GM12878 (cell line): Measurements from ENCODE around the gene CCDC15. TPM values are rescaled to one million over a fixed set of nuclear protein-coding genes. Genes with fewer than 3 reads are reported as not detected.

ENCODE experiments used
- ATAC-seq: fragments of 200-7000 bp; cut with Tn5 transposase; 3 replicates; pipeline ENCODE4 v1.9.1; 2020; ENCODE audit warnings: mild to moderate bottlenecking, moderate library complexity
- BruUV-seq: library from RNA; stranded (reverse); fragments of 400-500 nt; replicated peaks from 2 replicates; lab custom pipeline; 2021; lab: Mats Ljungman, UMichigan
- CTCF ChIA-PET: fragments of 300-600 bp; sonication (Branson Sonifier 250); formaldehyde crosslinking; extraction: SDS; loops from one replicate; lab custom pipeline; 2021; ENCODE audit warnings: inconsistent platforms; lab: Yijun Ruan, JAX
- POLR2A ChIA-PET: fragments of 350-600 bp; formaldehyde crosslinking; extraction: SDS; loops from one replicate; lab custom pipeline; 2021; ENCODE audit warnings: inconsistent platforms; lab: Charles Lee
- RAD21 ChIA-PET: fragments of 300-600 bp; sonication (Branson Sonifier 250); formaldehyde crosslinking; loops from one replicate; lab custom pipeline; 2023; ENCODE audit warnings: antibody characterized with exemption; ENCODE audit not compliant: unreplicated experiment; lab: Charles Lee
- SMC1A ChIA-PET: fragments of 300-600 bp; sonication (Branson Sonifier 250); formaldehyde crosslinking; loops from one replicate; lab custom pipeline; 2023; ENCODE audit not compliant: unreplicated experiment, uncharacterized antibody; lab: Charles Lee
- DNase-seq: peaks from one replicate; pipeline ENCODE4 v3.0.0-alpha.2; 2011; ENCODE audit warnings: low read depth, low spot score
- FAIRE-seq: peaks from 3 replicates; lab custom pipeline; 2011; peaks lifted over from hg19 to GRCh38; lab: Jason Lieb, UNC
- H2AFZ ChIP-seq: 2 replicates; pipeline ENCODE4 v1.6.0; 2011; ENCODE audit warnings: low read depth, low read length, control low read depth; ENCODE audit not compliant: control insufficient read depth
- H3K27ac ChIP-seq: 2 replicates; pipeline ENCODE4 v1.5.1; 2011; ENCODE audit warnings: control low read depth; ENCODE audit not compliant: control insufficient read depth, insufficient read depth
- H3K27me3 ChIP-seq, 2 experiments: replicated peaks in 1 of 2; 2 replicates each; pipeline versions ENCODE4 v1.6.0 to v1.6.1; 2011; ENCODE audit warnings: low read length in 1 of 2; ENCODE audit not compliant: control insufficient read depth in 2 of 2, insufficient read depth in 2 of 2
- H3K36me3 ChIP-seq, 2 experiments: 2 replicates each; pipeline ENCODE4 v1.5.1; 2011; ENCODE audit warnings: low read length in 1 of 2; ENCODE audit not compliant: control insufficient read depth in 2 of 2, insufficient read depth in 2 of 2
- H3K4me1 ChIP-seq: 2 replicates; pipeline ENCODE4 v1.6.1; 2011; ENCODE audit warnings: mild to moderate bottlenecking, low read length, moderate library complexity, mixed read lengths; ENCODE audit not compliant: control insufficient read depth, insufficient read depth
- H3K4me2 ChIP-seq: 2 replicates; pipeline ENCODE4 v1.6.0; 2011; ENCODE audit warnings: control low read depth; ENCODE audit not compliant: control insufficient read depth, insufficient read depth
- H3K4me3 ChIP-seq: fragments of 200-600 bp; sonication (generic); 2 replicates; pipeline ENCODE4 v1.5.1; 2016
- H3K79me2 ChIP-seq: 2 replicates; pipeline ENCODE4 v1.6.0; 2011; ENCODE audit warnings: low read length; ENCODE audit not compliant: control insufficient read depth, insufficient read depth
- H3K9ac ChIP-seq: 2 replicates; pipeline ENCODE4 v1.8.0; 2011; ENCODE audit warnings: low read length, control low read depth, mixed read lengths; ENCODE audit not compliant: control insufficient read depth, insufficient read depth
- H3K9me3 ChIP-seq: replicated peaks from 3 replicates; pipeline ENCODE4 v1.5.1; 2011; ENCODE audit warnings: mild to moderate bottlenecking, low read length; ENCODE audit not compliant: control insufficient read depth, insufficient read depth
- H4K20me1 ChIP-seq: 2 replicates; pipeline ENCODE4 v1.6.0; 2011; ENCODE audit not compliant: control insufficient read depth, insufficient read depth
- ELK1 ChIP-seq: IDR thresholded peaks from 2 replicates; pipeline ENCODE4 v1.6.1; 2012; ENCODE audit warnings: low read depth, low read length, improper control_type of control experiment
- EZH2 ChIP-seq: IDR thresholded peaks from 2 replicates; pipeline ENCODE4 v1.6.1; 2012; ENCODE audit warnings: low read depth, mild to moderate bottlenecking, control low read depth, inconsistent platforms, low read length, borderline replicate concordance; ENCODE audit not compliant: control insufficient read depth
- HDAC6 ChIP-seq: fragments of 200-600 bp; sonication (generic); IDR thresholded peaks from one replicate; pipeline ENCODE4 v1.8.0; 2017; ENCODE audit warnings: antibody characterized with exemption; ENCODE audit not compliant: unreplicated experiment
- SIN3A ChIP-seq: IDR thresholded peaks from 2 replicates; pipeline ENCODE4 v1.6.1; 2012; ENCODE audit warnings: low read depth, low read length, improper control_type of control experiment
- SKIL ChIP-seq: fragments of 450-650 bp; IDR thresholded peaks from 2 replicates; pipeline ENCODE4 v1.6.1; 2017; ENCODE audit warnings: mild to moderate bottlenecking, low read depth, inconsistent platforms; ENCODE audit not compliant: poor library complexity, severe bottlenecking
- ZSCAN29 ChIP-seq: fragments of 450-650 bp; IDR thresholded peaks from 2 replicates; pipeline ENCODE4 v1.6.1; 2017; ENCODE audit warnings: mild to moderate bottlenecking, moderate library complexity
- WGBS: methylation state at CpG from one replicate; pipeline ENCODE4 v1.1.6; 2016; ENCODE audit warnings: low lambda C conversion rate; ENCODE audit not compliant: insufficient replicate concordance, insufficient coverage; ENCODE audit errors: missing lambda C conversion rate; 5-methylcytosine and 5-hydroxymethylcytosine counted together
- in situ Hi-C: fragments of 300-500 bp; cut with MboI; formaldehyde crosslinking; loops from 9 replicates; pipeline ENCODE4 v1.14.3; 2018; ENCODE audit warnings: mixed read lengths
- intact Hi-C: fragments of 100-400 bp; cut with micrococcal nuclease; formaldehyde crosslinking; loops from one replicate; pipeline ENCODE4 v1.14.2; 2022; ENCODE audit not compliant: unreplicated experiment
- polyA plus RNA-seq, 11 experiments: library from polyadenylated mRNA; depleted of rRNA in 4 of 11; unstranded in 6 of 11; stranded (reverse) in 5 of 11; fragments of >200 nt; fragmentation: Nextera tagmentation in 4 of 11; fragmentation: Illumina TruSeq in 1 of 11; extraction: Ambion mirVana in 4 of 11; extraction: Trizol in 1 of 11; gene quantifications; 1 replicate in 1 of 11; 2 replicates in 10 of 11; pipeline versions ENCODE4 v1.2.1 to v1.2.3, GENCODE V29; 2011 to 2016; ENCODE audit warnings: inconsistent platforms in 2 of 11, missing spikeins in 2 of 11, low read depth in 1 of 11
- total RNA-seq, 4 experiments: library from RNA; depleted of rRNA in 3 of 4; stranded (reverse); fragments of >200 nt in 3 of 4; fragmentation: Illumina TruSeq in 1 of 4; extraction: Trizol in 1 of 4; gene quantifications; 2 replicates each; pipeline versions ENCODE4 v1.2.1 to v1.2.3, GENCODE V29; 2013 to 2021
- TF ChIP-seq, protein P1 (sequence below): IDR thresholded peaks from 2 replicates; pipeline ENCODE4 v1.6.1; 2011; ENCODE audit warnings: low read depth, low read length, improper control_type of control experiment, borderline replicate concordance

The CCDC15 gene
- total and polyA plus RNA-seq, 10 of the 15 experiments (the other 5 are each of a cell fraction or from before 2014, with no cell fraction given): 2.0 to 5.3 (median 3.3) TPM

- TF ChIP-seq, protein P1, sequence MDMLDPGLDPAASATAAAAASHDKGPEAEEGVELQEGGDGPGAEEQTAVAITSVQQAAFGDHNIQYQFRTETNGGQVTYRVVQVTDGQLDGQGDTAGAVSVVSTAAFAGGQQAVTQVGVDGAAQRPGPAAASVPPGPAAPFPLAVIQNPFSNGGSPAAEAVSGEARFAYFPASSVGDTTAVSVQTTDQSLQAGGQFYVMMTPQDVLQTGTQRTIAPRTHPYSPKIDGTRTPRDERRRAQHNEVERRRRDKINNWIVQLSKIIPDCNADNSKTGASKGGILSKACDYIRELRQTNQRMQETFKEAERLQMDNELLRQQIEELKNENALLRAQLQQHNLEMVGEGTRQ: no peak
- TF ChIP-seq SKIL (no peak), ZSCAN29 (no peak), ELK1 (no peak)
Measured at GRCh38 chr11:125079878-125080530, 126.0 kb downstream of the CCDC15 start (continued).

DNA sequence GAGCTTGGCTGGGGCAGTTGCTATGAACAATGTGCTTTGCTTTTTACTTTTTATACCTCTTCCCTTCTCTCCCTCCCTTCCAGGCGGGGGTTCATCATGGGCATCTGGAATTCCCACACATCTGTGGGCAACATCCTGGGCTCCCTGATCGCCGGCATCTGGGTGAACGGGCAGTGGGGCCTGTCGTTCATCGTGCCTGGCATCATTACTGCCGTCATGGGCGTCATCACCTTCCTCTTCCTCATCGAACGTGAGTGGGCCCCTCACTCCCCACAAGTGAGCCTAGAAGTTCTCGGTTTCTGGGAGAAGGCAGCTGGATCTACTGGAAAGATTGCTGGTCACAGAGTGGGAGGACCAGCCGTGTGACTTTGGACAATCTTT is 126.5 kb downstream of the CCDC15 start:
- 52% methylated on average over 11 of the region's 12 CpGs for WGBS
- in situ Hi-C loops (no loop called here), intact Hi-C loops (no loop called here)
- Histone ChIP-seq H2AFZ (no peak overlapping the region), H3K4me2 (no peak overlapping the region), H3K9ac (no peak overlapping the region), H3K27me3 (no peaks in the 10 kb centered on the region), H4K20me1 (no peaks in the 10 kb centered on the region), H3K36me3 (no peaks in the 10 kb centered on the region; a peak in 1 of 4 replicates), H3K4me3 (no peak overlapping the region), H3K27ac (no peak overlapping the region), H3K9me3 (no peaks in the 10 kb centered on the region), H3K4me1 (no peaks in the 10 kb centered on the region), H3K79me2 (no peaks in the 10 kb centered on the region)
- no TSS peak for BruUV-seq
- FAIRE-seq: no peak
- DNase-seq: no peak
- ChIA-PET CTCF (no interaction called here), RAD21 (no interaction called here), SMC1A (interaction anchor here (3.1 kb wide), 1 partner anchor 11 kb away, joined by 12 read pairs; no protein-coding TSS in a partner anchor), POLR2A (no interaction called here)
- TF ChIP-seq HDAC6 (no peak), SIN3A (no peak), EZH2 (no peak)
- no peak for ATAC-seq
